H9 (cell line): ENCODE data around the gene CENPL. TPM values are rescaled to one million over a fixed set of nuclear protein-coding genes. Genes with fewer than 3 reads are reported as not detected.

Experiments used
- DNase-seq: peaks from one replicate; pipeline ENCODE4 v3.0.0-alpha.2; 2017
- H2AFZ ChIP-seq: one replicate; pipeline ENCODE4 v1.6.1; 2013; ENCODE audit warnings: mild to moderate bottlenecking, low read length, control low read depth, moderate library complexity
- H2AK5ac ChIP-seq: 2 replicates; pipeline ENCODE4 v1.6.1; 2013; ENCODE audit warnings: low read length, control low read depth, mixed read lengths; ENCODE audit not compliant: insufficient read length
- H2BK120ac ChIP-seq: one replicate; pipeline ENCODE4 v1.6.1; 2013; ENCODE audit warnings: low read depth, mild to moderate bottlenecking, low read length, control low read depth, inconsistent platforms; ENCODE audit not compliant: poor library complexity, severe bottlenecking
- H2BK12ac ChIP-seq: 2 replicates; pipeline ENCODE4 v1.6.1; 2013; ENCODE audit warnings: low read length, control low read depth, mixed read lengths, low read depth; ENCODE audit not compliant: insufficient read length
- H2BK15ac ChIP-seq: 2 replicates; pipeline ENCODE4 v1.6.1; 2013; ENCODE audit warnings: low read depth, low read length, control low read depth
- H2BK20ac ChIP-seq: one replicate; pipeline ENCODE4 v1.6.1; 2013; ENCODE audit warnings: low read depth, mild to moderate bottlenecking, low read length, control low read depth, inconsistent platforms; ENCODE audit not compliant: poor library complexity, severe bottlenecking
- H2BK5ac ChIP-seq: 2 replicates; pipeline ENCODE4 v1.6.1; 2013; ENCODE audit warnings: low read length, control low read depth, mixed read lengths; ENCODE audit not compliant: insufficient read length
- H3K14ac ChIP-seq: 2 replicates; pipeline ENCODE4 v1.6.1; 2013; ENCODE audit warnings: low read length, control low read depth; ENCODE audit not compliant: insufficient read depth
- H3K18ac ChIP-seq: 2 replicates; pipeline ENCODE4 v1.6.1; 2013; ENCODE audit warnings: low read depth, mild to moderate bottlenecking, mixed read lengths, low read length, control low read depth; ENCODE audit not compliant: insufficient read length
- H3K23ac ChIP-seq: 2 replicates; pipeline ENCODE4 v1.6.1; 2013; ENCODE audit warnings: low read length, control low read depth, mixed read lengths, low read depth; ENCODE audit not compliant: insufficient read length
- H3K23me2 ChIP-seq: 2 replicates; pipeline ENCODE4 v1.6.1; 2013; ENCODE audit warnings: low read depth, mild to moderate bottlenecking, mixed read lengths, low read length, control low read depth; ENCODE audit not compliant: insufficient read length, poor library complexity, severe bottlenecking
- H3K27ac ChIP-seq: 2 replicates; pipeline ENCODE4 v1.5.1; 2013; ENCODE audit warnings: low read length, control low read depth, mixed read lengths, low read depth; ENCODE audit not compliant: insufficient read length
- H3K27me3 ChIP-seq: 2 replicates; pipeline ENCODE4 v1.6.1; 2013; ENCODE audit warnings: low read length, control low read depth, inconsistent platforms; ENCODE audit not compliant: insufficient read depth
- H3K4ac ChIP-seq: 2 replicates; pipeline ENCODE4 v1.6.1; 2013; ENCODE audit warnings: low read depth, mild to moderate bottlenecking, control low read depth, inconsistent platforms, low read length, moderate library complexity
- H3K4me1 ChIP-seq: 2 replicates; pipeline ENCODE4 v1.6.1; 2013; ENCODE audit warnings: low read length, control low read depth, inconsistent platforms; ENCODE audit not compliant: insufficient read depth
- H3K4me2 ChIP-seq: 2 replicates; pipeline ENCODE4 v1.6.1; 2013; ENCODE audit warnings: low read length, control low read depth, mixed read lengths; ENCODE audit not compliant: insufficient read length, insufficient read depth
- H3K56ac ChIP-seq: 2 replicates; pipeline ENCODE4 v1.6.1; 2013; ENCODE audit warnings: low read depth, mild to moderate bottlenecking, mixed read lengths, low read length, control low read depth; ENCODE audit not compliant: insufficient read length
- H3K79me1 ChIP-seq: 2 replicates; pipeline ENCODE4 v1.6.1; 2013; ENCODE audit warnings: low read depth, mild to moderate bottlenecking, moderate library complexity, low read length, control low read depth, inconsistent platforms; ENCODE audit not compliant: insufficient read depth, poor library complexity, severe bottlenecking
- H3K79me2 ChIP-seq: 2 replicates; pipeline ENCODE4 v1.6.1; 2013; ENCODE audit warnings: low read length, control low read depth, inconsistent platforms; ENCODE audit not compliant: insufficient read depth
- H3K9ac ChIP-seq: 2 replicates; pipeline ENCODE4 v1.6.1; 2013; ENCODE audit warnings: low read length, control low read depth, mixed read lengths; ENCODE audit not compliant: insufficient read length; ENCODE audit errors: extremely low read depth
- H3K9me3 ChIP-seq: one replicate; pipeline ENCODE4 v1.6.1; 2013; ENCODE audit warnings: low read depth, low read length, inconsistent platforms; ENCODE audit not compliant: control insufficient read depth
- H3T11ph ChIP-seq: one replicate; pipeline ENCODE4 v1.6.1; 2013; ENCODE audit warnings: mild to moderate bottlenecking, low read length, control low read depth, inconsistent platforms
- H4K20me1 ChIP-seq: one replicate; pipeline ENCODE4 v1.6.1; 2013; ENCODE audit not compliant: control insufficient read depth, insufficient read length, insufficient read depth
- H4K5ac ChIP-seq: 2 replicates; pipeline ENCODE4 v1.6.1; 2013; ENCODE audit warnings: low read depth, mild to moderate bottlenecking, mixed read lengths, low read length, control low read depth; ENCODE audit not compliant: insufficient read length
- H4K8ac ChIP-seq: replicated peaks from 2 replicates; pipeline ENCODE4 v1.6.1; 2013; ENCODE audit warnings: low read length, control low read depth, mixed read lengths, low read depth; ENCODE audit not compliant: insufficient read length
- H4K91ac ChIP-seq: 2 replicates; pipeline ENCODE4 v1.6.1; 2013; ENCODE audit warnings: low read depth, mild to moderate bottlenecking, moderate library complexity, mixed read lengths, low read length, control low read depth; ENCODE audit not compliant: insufficient read length
- H3K27ac Mint-ChIP-seq, 3 experiments: 2 replicates in 2 of 3; 3 replicates in 1 of 3; pipeline ENCODE4 v1.8.0; 2020 to 2021; ENCODE audit warnings: mixed read lengths in 3 of 3, mild to moderate bottlenecking in 1 of 3, moderate library complexity in 1 of 3
- H3K27me3 Mint-ChIP-seq: 2 replicates; pipeline ENCODE4 v1.8.0; 2021; ENCODE audit warnings: low read depth, mild to moderate bottlenecking, moderate library complexity, mixed read lengths
- H3K36me3 Mint-ChIP-seq, 3 experiments: 2 replicates in 2 of 3; 3 replicates in 1 of 3; pipeline ENCODE4 v1.8.0; 2020 to 2021; ENCODE audit warnings: low read depth in 3 of 3, mixed read lengths in 3 of 3; ENCODE audit not compliant: insufficient read depth in 1 of 3
- H3K4me1 Mint-ChIP-seq, 2 experiments: 2 replicates each; pipeline ENCODE4 v1.8.0; 2020; ENCODE audit warnings: mixed read lengths in 2 of 2
- H3K4me3 Mint-ChIP-seq, 2 experiments: 2 replicates in 1 of 2; 3 replicates in 1 of 2; pipeline ENCODE4 v1.8.0; 2020 to 2021; ENCODE audit warnings: mild to moderate bottlenecking in 2 of 2, mixed read lengths in 2 of 2, moderate library complexity in 1 of 2
- H3K9me3 Mint-ChIP-seq, 2 experiments: 2 replicates in 1 of 2; 3 replicates in 1 of 2; pipeline ENCODE4 v1.8.0; 2020; ENCODE audit warnings: mild to moderate bottlenecking in 2 of 2, mixed read lengths in 2 of 2, moderate library complexity in 1 of 2
- CTCF ChIP-seq: fragments of 200-600 bp; sonication (generic); conservative IDR thresholded peaks from 3 replicates; pipeline ENCODE4 v1.8.0; 2021; ENCODE audit warnings: antibody characterized with exemption, mild to moderate bottlenecking
- WGBS: extraction: QIAGEN DNeasy Blood & Tissue Kit; methylation state at CpG from one replicate; pipeline ENCODE4 v1.1.7; 2013; ENCODE audit warnings: missing lambda C conversion rate, low lambda C conversion rate, mixed read lengths; ENCODE audit not compliant: insufficient read length; ENCODE audit errors: extremely low coverage; 5-methylcytosine and 5-hydroxymethylcytosine counted together
- total RNA-seq: library from RNA; stranded (reverse); gene quantifications from 2 replicates; pipeline ENCODE4 v1.2.1, GENCODE V29; 2021

The CENPL gene
- total RNA-seq, 1 experiment from 2014 or later, result 14.4 TPM

- Histone ChIP-seq H3K4ac (no peak overlapping the region), H2BK15ac (no peak overlapping the region), H3T11ph (no peak overlapping the region), H3K79me2 (no peaks in the 10 kb centered on the region), H4K20me1 (no peaks in the 10 kb centered on the region), H2BK120ac (no peak overlapping the region), H3K27me3 (no peaks in the 10 kb centered on the region), H2BK12ac (no peak overlapping the region), H4K8ac (no peak overlapping the region), H3K56ac (no peak overlapping the region), H3K23ac (no peak overlapping the region), H2BK20ac (no peak overlapping the region), H3K18ac (no peak overlapping the region), H4K5ac (no peak overlapping the region), H3K9me3 (no peaks in the 10 kb centered on the region), H4K91ac (no peak overlapping the region), H2BK5ac (no peak overlapping the region), H2AK5ac (no peak overlapping the region), H3K14ac (no peak overlapping the region), H3K79me1 (no peaks in the 10 kb centered on the region), H3K23me2 (no peaks in the 10 kb centered on the region), H3K9ac (no peak overlapping the region), H3K27ac (no peak overlapping the region), H3K4me1 (no peaks in the 10 kb centered on the region), H3K4me2 (no peak overlapping the region), H2AFZ (no peak overlapping the region)
- H3K36me3 Mint-ChIP-seq, result peaks cover 46 to 80% (median 63%) of the 10 kb centered on the region in 3 experiments
- DNase-seq, result no peak
- peak overlapping the region in 1 of 3 experiments; percentile 91; a peak in 1 of 7 replicates for H3K27ac Mint-ChIP-seq
- WGBS, result no CpG with 5 or more reads among the region's 5 CpGs
- H3K9me3 Mint-ChIP-seq, result peaks cover 13 to 18% of the 10 kb centered on the region in 2 experiments; a peak in 4 of 5 replicates
- no peak for TF ChIP-seq CTCF
- no peak overlapping the region for H3K4me3 Mint-ChIP-seq
- no peaks in the 10 kb centered on the region for H3K27me3 Mint-ChIP-seq
- no peaks in the 10 kb centered on the region; a peak in 2 of 4 replicates for H3K4me1 Mint-ChIP-seq
These were observed 65.7 kb downstream of the CENPL start for GRCh38 chr1:173758980-173759379.
